MV-4-11 (cell line): ENCODE measurements around the gene DPYSL5.
"Not testable (repeated sequence)": the region's sequence is repeated elsewhere in the genome, so short reads cannot be mapped to it uniquely, and the experiment has no call there.

Experiments
- DNase-seq: peaks from one replicate; lab custom pipeline; 2025; lab: John Stamatoyannopoulos, UW

Gene DPYSL5

GRCh38 chr2:26875065-26875634, 27.2 kb downstream of the DPYSL5 start:
- no peak for DNase-seq

GRCh38 chr2:26875808-26876207, 27.9 kb downstream of the DPYSL5 start:
- DNase-seq = no peak

GRCh38 chr2:26876260-26876659, 28.3 kb downstream of the DPYSL5 start:
- no peak for DNase-seq

- DNase-seq = no peak
Observed at GRCh38 chr2:26877276-26877675, 29.3 kb downstream of the DPYSL5 start.

- DNase-seq = no peak
Observed at GRCh38 chr2:26880161-26880560, 32.2 kb downstream of the DPYSL5 start.

- peak; percentile 16 for DNase-seq
Observed at GRCh38 chr2:26880910-26881435, 33.0 kb downstream of the DPYSL5 start.

- DNase-seq = not testable (repeated sequence)
Observed at GRCh38 chr2:26882220-26882619, 34.3 kb downstream of the DPYSL5 start.

- no peak for DNase-seq
Observed at GRCh38 chr2:26883956-26884355, 36.0 kb downstream of the DPYSL5 start.

- no peak for DNase-seq
Observed at GRCh38 chr2:26884486-26884885, 36.6 kb downstream of the DPYSL5 start.

- DNase-seq = no peak
Observed at GRCh38 chr2:26885651-26886329, 37.9 kb downstream of the DPYSL5 start.

- no peak for DNase-seq
Observed at GRCh38 chr2:26886736-26887135, 38.8 kb downstream of the DPYSL5 start.

- peak; percentile 97 for DNase-seq
Observed at GRCh38 chr2:26887151-26887550, 39.2 kb downstream of the DPYSL5 start.

- no peak for DNase-seq
Observed at GRCh38 chr2:26889796-26890195, 41.9 kb downstream of the DPYSL5 start.

GRCh38 chr2:26890341-26891000, 42.5 kb downstream of the DPYSL5 start:
- DNase-seq = peak; percentile 50

- no peak for DNase-seq
Observed at GRCh38 chr2:26892133-26892532, 44.2 kb downstream of the DPYSL5 start.

GRCh38 chr2:26892922-26893524, 45.1 kb downstream of the DPYSL5 start:
- no peak for DNase-seq

- DNase-seq = no peak
Observed at GRCh38 chr2:26894136-26894535, 46.2 kb downstream of the DPYSL5 start.

GRCh38 chr2:26897807-26898479, 50.0 kb downstream of the DPYSL5 start:
- DNase-seq = no peak

GRCh38 chr2:26898480-26899078, 50.6 kb downstream of the DPYSL5 start:
- no peak for DNase-seq

GRCh38 chr2:26899500-26900164, 51.7 kb downstream of the DPYSL5 start:
- DNase-seq = no peak

- DNase-seq = no peak
Observed at GRCh38 chr2:26900831-26901321, 52.9 kb downstream of the DPYSL5 start.
